H1 (cell line): ENCODE results near the gene PHEX. TPM values are rescaled to one million over a fixed set of nuclear protein-coding genes. Genes with fewer than 3 reads are reported as not detected.

ENCODE experiments used
- CTCF ChIA-PET: fragments of 300-600 bp; sonication (Branson Sonifier 250); formaldehyde crosslinking; loops from one replicate; lab custom pipeline; 2021; ENCODE audit not compliant: partially characterized antibody; lab: Charles Lee
- POLR2A ChIA-PET: fragments of 300-600 bp; sonication (Branson Sonifier 250); formaldehyde crosslinking; loops from one replicate; lab custom pipeline; 2021; ENCODE audit warnings: inconsistent platforms; ENCODE audit not compliant: partially characterized antibody; lab: Charles Lee
- DNase-seq, 2 experiments: peaks; one replicate each; pipeline versions ENCODE4 v3.0.0 to v3.0.0-alpha.2; 2010 to 2022; ENCODE audit warnings: low spot score in 2 of 2, low read depth in 1 of 2, mixed read lengths in 1 of 2
- FAIRE-seq: peaks from 2 replicates; lab custom pipeline; 2011; peaks lifted over from hg19 to GRCh38; lab: Jason Lieb, UNC
- H2AFZ ChIP-seq: 2 replicates; pipeline ENCODE4 v1.8.1; 2012; ENCODE audit warnings: low read length, inconsistent platforms
- H2AK5ac ChIP-seq: 2 replicates; pipeline ENCODE4 v1.6.1; 2013; ENCODE audit warnings: low read depth, low read length
- H2BK120ac ChIP-seq: replicated peaks from 2 replicates; pipeline ENCODE3; 2013; ENCODE audit warnings: low read depth, low read length, inconsistent platforms
- H2BK12ac ChIP-seq: 2 replicates; pipeline ENCODE4 v1.6.1; 2013; ENCODE audit warnings: low read depth, low read length
- H2BK15ac ChIP-seq: 2 replicates; pipeline ENCODE4 v1.6.1; 2013; ENCODE audit warnings: low read length
- H2BK20ac ChIP-seq: 2 replicates; pipeline ENCODE4 v1.6.1; 2013; ENCODE audit warnings: low read length
- H2BK5ac ChIP-seq: 2 replicates; pipeline ENCODE4 v1.6.1; 2013; ENCODE audit warnings: low read depth, low read length
- H3K14ac ChIP-seq: 2 replicates; pipeline ENCODE4 v1.6.1; 2013; ENCODE audit warnings: inconsistent platforms; ENCODE audit not compliant: insufficient read length
- H3K18ac ChIP-seq: 2 replicates; pipeline ENCODE4 v1.6.1; 2013; ENCODE audit warnings: low read length; ENCODE audit errors: extremely low read depth
- H3K23ac ChIP-seq: 2 replicates; pipeline ENCODE4 v1.6.1; 2013; ENCODE audit warnings: inconsistent platforms; ENCODE audit not compliant: insufficient read length
- H3K23me2 ChIP-seq: 2 replicates; pipeline ENCODE4 v1.6.1; 2013; ENCODE audit warnings: low read depth, low read length
- H3K27ac ChIP-seq: 2 replicates; pipeline ENCODE4 v1.6.1; 2011; ENCODE audit warnings: low read depth, low read length, inconsistent platforms
- H3K27me3 ChIP-seq, 4 experiments: replicated peaks in 1 of 4; 1 replicate in 1 of 4; 2 replicates in 3 of 4; pipeline versions ENCODE4 v1.6.1 to v1.8.1; 2011 to 2013; ENCODE audit warnings: low read length in 3 of 4, mild to moderate bottlenecking in 3 of 4, inconsistent platforms in 2 of 4, mixed read lengths in 2 of 4, moderate library complexity in 1 of 4; ENCODE audit not compliant: control insufficient read depth in 3 of 4, insufficient read depth in 3 of 4; ENCODE audit errors: extremely low read depth in 1 of 4
- H3K36me3 ChIP-seq, 4 experiments: 2 replicates each; pipeline versions ENCODE4 v1.6.1 to v1.8.1; 2011 to 2013; ENCODE audit warnings: mild to moderate bottlenecking in 4 of 4, low read length in 3 of 4, moderate library complexity in 2 of 4, control low read depth in 1 of 4, inconsistent platforms in 1 of 4; ENCODE audit not compliant: insufficient read depth in 4 of 4, control insufficient read depth in 2 of 4
- H3K4ac ChIP-seq: replicated peaks from 2 replicates; pipeline ENCODE3; 2013; ENCODE audit warnings: low read length, low read depth, mixed read lengths, inconsistent platforms; ENCODE audit not compliant: insufficient read length
- H3K4me1 ChIP-seq, 4 experiments: replicated peaks in 1 of 4; 1 replicate in 1 of 4; 2 replicates in 3 of 4; pipeline versions ENCODE4 v1.6.1 to v1.8.1; 2011 to 2013; ENCODE audit warnings: low read length in 3 of 4, inconsistent platforms in 2 of 4, mixed read lengths in 1 of 4; ENCODE audit not compliant: insufficient read depth in 4 of 4, control insufficient read depth in 3 of 4
- H3K4me2 ChIP-seq, 2 experiments: 2 replicates each; pipeline versions ENCODE4 v1.6.1 to v1.8.1; 2011 to 2013; ENCODE audit warnings: low read depth in 2 of 2, low read length in 2 of 2, control low read depth in 1 of 2, inconsistent platforms in 1 of 2, mild to moderate bottlenecking in 1 of 2; ENCODE audit not compliant: insufficient read depth in 1 of 2
- H3K4me3 ChIP-seq, 4 experiments: fragments of 200-600, 300-600 bp in 1 of 4; sonication (generic), shearing (Covaris generic), sonication (Bioruptor Twin) in 1 of 4; 2 replicates each; pipeline versions ENCODE4 v1.5.1 to v1.8.1; 2011 to 2016; ENCODE audit warnings: low read length in 4 of 4, low read depth in 3 of 4, control low read depth in 2 of 4, inconsistent platforms in 2 of 4, mild to moderate bottlenecking in 2 of 4, mixed read lengths in 1 of 4, moderate library complexity in 1 of 4; ENCODE audit not compliant: insufficient read depth in 2 of 4; ENCODE audit errors: extremely low read depth in 1 of 4
- H3K56ac ChIP-seq: replicated peaks from 2 replicates; pipeline ENCODE3; 2013; ENCODE audit warnings: low read depth, mild to moderate bottlenecking, mixed read lengths, low read length, inconsistent platforms; ENCODE audit not compliant: insufficient read length
- H3K79me1 ChIP-seq: 2 replicates; pipeline ENCODE4 v1.6.1; 2013; ENCODE audit warnings: low read depth, low read length, control low read depth
- H3K79me2 ChIP-seq, 2 experiments: 2 replicates each; pipeline versions ENCODE4 v1.6.1 to v1.8.1; 2012 to 2013; ENCODE audit warnings: low read length in 2 of 2, mild to moderate bottlenecking in 2 of 2, inconsistent platforms in 1 of 2; ENCODE audit not compliant: insufficient read depth in 2 of 2, control insufficient read depth in 1 of 2
- H3K9ac ChIP-seq, 4 experiments: replicated peaks in 1 of 4; 1 replicate in 1 of 4; 2 replicates in 3 of 4; pipeline versions ENCODE4 v1.6.1 to v1.8.1; 2011 to 2013; ENCODE audit warnings: low read depth in 3 of 4, low read length in 3 of 4, control low read depth in 2 of 4, mild to moderate bottlenecking in 2 of 4, moderate library complexity in 2 of 4, inconsistent platforms in 1 of 4; ENCODE audit errors: extremely low read depth in 1 of 4
- H3K9me3 ChIP-seq, 2 experiments: 2 replicates each; pipeline versions ENCODE4 v1.6.1 to v1.8.1; 2012 to 2013; ENCODE audit warnings: mild to moderate bottlenecking in 2 of 2, moderate library complexity in 2 of 2, control low read depth in 1 of 2, inconsistent platforms in 1 of 2, low read depth in 1 of 2, low read length in 1 of 2, mixed read lengths in 1 of 2; ENCODE audit not compliant: insufficient read depth in 2 of 2
- H4K20me1 ChIP-seq, 2 experiments: replicated peaks in 1 of 2; 2 replicates each; pipeline versions ENCODE3 to v1.8.1; 2011 to 2013; ENCODE audit warnings: inconsistent platforms in 2 of 2, low read length in 2 of 2, mild to moderate bottlenecking in 1 of 2; ENCODE audit not compliant: insufficient read depth in 2 of 2, control insufficient read depth in 1 of 2
- H4K5ac ChIP-seq: 2 replicates; pipeline ENCODE4 v1.6.1; 2013; ENCODE audit warnings: low read length, low read depth, mixed read lengths, inconsistent platforms; ENCODE audit not compliant: insufficient read length
- H4K8ac ChIP-seq: 2 replicates; pipeline ENCODE4 v1.8.0; 2013; ENCODE audit warnings: mild to moderate bottlenecking, moderate library complexity, low read length, inconsistent platforms; ENCODE audit not compliant: insufficient read depth; ENCODE audit errors: extremely low read depth
- H4K91ac ChIP-seq: replicated peaks from 2 replicates; pipeline ENCODE3; 2013; ENCODE audit warnings: low read length, mixed read lengths, inconsistent platforms; ENCODE audit not compliant: insufficient read length
- BRCA1 ChIP-seq: IDR thresholded peaks from 2 replicates; pipeline ENCODE4 v1.6.1; 2012; ENCODE audit warnings: low read depth, low read length, improper control_type of control experiment
- CHD1 ChIP-seq: IDR thresholded peaks from 2 replicates; pipeline ENCODE4 v1.6.1; 2012; ENCODE audit warnings: low read depth, low read length, improper control_type of control experiment
- KDM5A ChIP-seq: fragments of 200-600 bp; IDR thresholded peaks from 2 replicates; pipeline ENCODE4 v1.7.1; 2012; ENCODE audit warnings: mild to moderate bottlenecking, low read length, inconsistent platforms, mixed read lengths
- PHF8 ChIP-seq: fragments of 200-600 bp; sonication (generic); conservative IDR thresholded peaks from 2 replicates; pipeline ENCODE4 v1.7.1; 2012; ENCODE audit warnings: low read depth, mild to moderate bottlenecking, inconsistent platforms, low read length, moderate library complexity
- SRF ChIP-seq: IDR thresholded peaks from 2 replicates; pipeline ENCODE4 v1.6.1; 2011; ENCODE audit warnings: mild to moderate bottlenecking, low read depth, low read length, moderate library complexity
- WGBS, 2 experiments: shearing (Covaris generic) in 1 of 2; methylation state at CpG; one replicate each; pipeline versions ENCODE4 v1.1.6 to v1.1.7; 2013 to 2015; ENCODE audit warnings: low lambda C conversion rate in 2 of 2, mixed read lengths in 2 of 2, inconsistent platforms in 1 of 2, low coverage in 1 of 2, missing lambda C conversion rate in 1 of 2; ENCODE audit not compliant: insufficient replicate concordance in 2 of 2, insufficient coverage in 1 of 2, insufficient read length in 1 of 2; ENCODE audit errors: extremely low coverage in 1 of 2, missing lambda C conversion rate in 1 of 2; 5-methylcytosine and 5-hydroxymethylcytosine counted together
- polyA plus RNA-seq, 7 experiments: library from polyadenylated mRNA; depleted of rRNA in 3 of 7; stranded (reverse) in 5 of 7; unstranded in 2 of 7; fragments of >200 nt in 5 of 7; fragments of 200-250 nt in 2 of 7; gene quantifications; 1 replicate in 5 of 7; 2 replicates in 1 of 7; 4 replicates in 1 of 7; pipeline versions ENCODE4 v1.2.1 to v1.2.3, GENCODE V29; 2011 to 2013; ENCODE audit warnings: missing spikeins in 2 of 7, mixed read lengths in 2 of 7
- total RNA-seq: library from RNA; stranded (reverse); fragmentation: NEBNext Ultra II Directional; extraction: Animal tissue kit (Norgen Biotek cat#: 25700); gene quantifications from 2 replicates; pipeline ENCODE4 v1.2.1, GENCODE V29; 2021

Gene PHEX
- total and polyA plus RNA-seq, 2 of the 8 experiments (the other 6 are each of a cell fraction or from before 2014, with no cell fraction given), result 0.03 to 0.11 TPM

DNA sequence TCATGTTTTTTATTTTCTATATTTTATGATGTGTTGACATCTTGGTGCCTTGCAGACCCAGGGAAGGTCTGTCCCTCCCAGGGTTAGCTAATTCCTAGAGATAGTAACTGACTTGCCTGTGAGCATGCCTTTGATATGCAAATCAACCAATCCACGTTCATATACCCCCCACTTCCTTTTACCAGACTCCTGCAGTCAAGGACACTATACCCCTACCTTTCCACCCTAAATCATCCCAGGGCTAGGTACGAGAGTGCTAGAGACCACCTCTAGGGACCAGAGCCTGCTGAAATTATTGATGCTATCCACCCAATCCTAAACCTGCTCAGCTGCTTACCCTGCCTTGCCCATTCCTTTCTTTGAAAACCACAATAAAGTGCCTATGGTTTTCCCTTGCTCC lies 7.5 kb upstream of the PHEX start:
- POLR2A ChIA-PET, result no interaction called here
- Histone ChIP-seq H2BK12ac (no peak overlapping the region), H2AFZ (no peak overlapping the region), H4K91ac (no peak overlapping the region), H3K27ac (no peak overlapping the region), H2BK15ac (no peak overlapping the region), H3K23me2 (no peaks in the 10 kb centered on the region), H3K36me3 (no peaks in the 10 kb centered on the region), H3K4me2 (no peak overlapping the region), H2AK5ac (no peak overlapping the region), H2BK120ac (no peak overlapping the region), H3K23ac (no peak overlapping the region), H4K5ac (no peak overlapping the region), H3K4me3 (no peak overlapping the region), H3K56ac (no peak overlapping the region), H3K4ac (no peak overlapping the region), H4K20me1 (no peaks in the 10 kb centered on the region), H3K27me3 (no peaks in the 10 kb centered on the region), H2BK20ac (no peak overlapping the region), H4K8ac (no peak overlapping the region), H3K79me1 (no peaks in the 10 kb centered on the region), H3K18ac (no peak overlapping the region), H2BK5ac (no peak overlapping the region), H3K14ac (no peak overlapping the region)
- WGBS, 2 experiments, result 75% methylated on average over 1 of the region's 2 CpGs; no CpG with 5 or more reads in 1 of the 2 experiments
- no peak for DNase-seq
- CTCF ChIA-PET, result interaction anchor here (0.6 to 1.2 kb wide), 3 partner anchors 10 to 1508 kb away, joined by 3 read pairs; no protein-coding TSS in a partner anchor
- TF ChIP-seq CHD1 (no peak), SRF (no peak), PHF8 (no peak), KDM5A (no peak), BRCA1 (no peak)
- TF ChIP-seq, all 59 proteins: peak for 0
- H3K79me2 ChIP-seq, result no peaks in the 10 kb centered on the region
- FAIRE-seq, result no peak
- H3K4me1 ChIP-seq, result no peaks in the 10 kb centered on the region; a peak in 1 of 7 replicates
- no peaks in the 10 kb centered on the region for H3K9me3 ChIP-seq
- no peak overlapping the region for H3K9ac ChIP-seq
